Upper lobe of left lung (tissue), 6 donors: Measurements from ENCODE around the gene PNKP. TPM values are rescaled to one million over a fixed set of nuclear protein-coding genes. Genes with fewer than 3 reads are reported as not detected.

Source experiments
- ATAC-seq, 2 donors: fragments of 200-7000 bp; cut with Tn5 transposase; one replicate each; pipeline ENCODE4 v1.9.1; 2022; ENCODE audit warnings: mild to moderate bottlenecking in 2 of 2, moderate library complexity in 2 of 2; ENCODE audit not compliant: low FRiP score in 2 of 2
- DNase-seq, 2 donors: peaks; one replicate each; pipeline ENCODE4 v3.0.0-alpha.2; 2019 to 2020
- H3K27ac ChIP-seq, 4 donors: fragments of 200-600 bp; sonication (generic); one replicate each; pipeline ENCODE4 v1.5.1; 2016 to 2019
- H3K27me3 ChIP-seq, 4 donors: fragments of 200-600 bp; sonication (generic); one replicate each; pipeline ENCODE4 v1.5.1; 2017 to 2019
- H3K36me3 ChIP-seq, 4 donors: fragments of 200-600 bp; sonication (generic); one replicate each; pipeline ENCODE4 v1.5.1; 2016 to 2019
- H3K4me1 ChIP-seq, 4 donors: fragments of 200-600 bp; sonication (generic); one replicate each; pipeline ENCODE4 v1.5.1; 2018 to 2019
- H3K4me3 ChIP-seq, 4 donors: fragments of 200-600 bp; sonication (generic); one replicate each; pipeline ENCODE4 v1.5.1; 2017 to 2019; ENCODE audit warnings: mild to moderate bottlenecking in 2 of 4, moderate library complexity in 1 of 4
- H3K9me3 ChIP-seq, 4 donors: fragments of 200-600 bp; sonication (generic); one replicate each; pipeline ENCODE4 v1.5.1; 2018 to 2019
- CTCF ChIP-seq, 6 experiments: fragments of 450-650 bp in 4 of 6; fragments of 200-600 bp in 2 of 6; sonication (generic) in 2 of 6; IDR thresholded peaks; one replicate each; pipeline ENCODE4 v1.5.1; 2016 to 2019; ENCODE audit warnings: antibody characterized with exemption in 6 of 6
- EP300 ChIP-seq, 4 donors: sonication (generic); formaldehyde crosslinking; IDR thresholded peaks; one replicate each; pipeline ENCODE4 v1.5.1; 2017; ENCODE audit warnings: antibody characterized with exemption in 4 of 4, control low read depth in 2 of 4
- POLR2A ChIP-seq, 4 donors: fragments of 450-650 bp; IDR thresholded peaks; one replicate each; pipeline ENCODE4 v1.5.1; 2016 to 2017; ENCODE audit warnings: antibody characterized with exemption in 4 of 4, mild to moderate bottlenecking in 2 of 4
- POLR2AphosphoS5 ChIP-seq, 2 donors: sonication (generic); formaldehyde crosslinking; IDR thresholded peaks; one replicate each; pipeline ENCODE4 v1.5.1; 2017; ENCODE audit warnings: antibody characterized with exemption in 2 of 2
- WGBS, 2 donors: methylation state at CpG; one replicate each; pipeline ENCODE4 v1.1.5; 2017 to 2018; 5-methylcytosine and 5-hydroxymethylcytosine counted together
- total RNA-seq, 6 donors: library from RNA; depleted of rRNA in 4 of 6; stranded (reverse); fragments of >200 nt in 4 of 6; gene quantifications; one replicate each; pipeline versions ENCODE4 v1.1.0 to v1.2.1, GENCODE V29; 2016 to 2021
- donor health status: DM: no; HTN: no; CAD: no; lungs with moderate emphysema.
- donor health status: DM: no; HTN: yes; CAD: no; lungs with severe emphysema.

Gene PNKP
- total RNA-seq, 6 donors from 2014 or later, result 47.6 to 321 (median 88.6) TPM

DNA sequence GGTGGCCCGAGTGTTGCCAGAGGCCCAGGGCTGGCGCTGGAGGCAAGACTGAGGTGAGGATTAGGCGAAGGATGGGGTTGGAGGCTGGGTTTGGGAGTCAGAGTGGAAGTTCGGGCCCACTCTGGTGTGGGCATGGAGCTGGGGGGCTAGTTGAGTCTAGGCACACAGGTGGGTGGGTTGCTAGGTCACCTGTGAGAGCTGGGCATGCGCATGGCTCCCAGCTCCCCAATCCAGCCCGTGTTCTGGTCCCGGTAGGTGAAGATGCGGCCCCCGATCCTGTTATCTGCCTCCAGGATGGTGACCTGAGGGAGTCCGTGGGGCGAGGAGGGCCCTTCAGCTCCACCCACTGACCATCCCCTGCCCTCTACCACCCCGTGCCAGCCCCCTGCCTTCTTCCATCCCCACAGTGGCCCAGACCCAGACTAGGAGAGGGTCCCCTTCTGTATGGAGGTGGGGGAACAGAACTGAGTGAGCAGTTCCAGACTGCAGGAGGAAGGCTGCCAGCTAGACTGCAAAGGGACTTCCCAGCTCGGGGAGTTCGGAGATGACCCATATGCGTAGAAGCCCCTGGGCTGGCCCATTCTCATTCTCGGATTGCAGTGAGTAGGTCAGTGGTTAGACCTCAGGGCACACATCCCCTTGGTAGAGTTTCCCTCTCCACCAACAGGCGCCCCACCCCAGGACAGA lies 27.6 kb upstream of the PNKP start:
- Histone ChIP-seq H3K4me1 (peaks cover 23 to 29% (median 27%) of the 10 kb centered on the region in 4 donors), H3K27me3 (peaks cover 0 to 3% (median 0%) of the 10 kb centered on the region in 4 donors), H3K9me3 (no peaks in the 10 kb centered on the region), H3K27ac (no peak overlapping the region), H3K4me3 (no peak overlapping the region), H3K36me3 (no peaks in the 10 kb centered on the region)
- ATAC-seq (no peak), DNase-seq (no peak)
- 80 to 88% methylated on average over 11 to 17 of the region's 17 CpGs for WGBS, 2 donors
- TF ChIP-seq POLR2AphosphoS5 (IDR thresholded peaks at IDR 0.05) (no peak), CTCF (IDR thresholded peaks at IDR 0.05) (no peak), EP300 (IDR thresholded peaks at IDR 0.05) (no peak), POLR2A (IDR thresholded peaks at IDR 0.05) (no peak)

- Histone ChIP-seq H3K27me3 (peaks cover 0 to 3% (median 0%) of the 10 kb centered on the region in 4 donors), H3K4me3 (no peak overlapping the region), H3K36me3 (peaks cover 0 to 1% (median 0%) of the 10 kb centered on the region in 4 donors), H3K4me1 (peaks cover 27 to 32% (median 31%) of the 10 kb centered on the region in 4 donors), H3K9me3 (no peaks in the 10 kb centered on the region), H3K27ac (no peak overlapping the region)
- WGBS, 2 donors, result 95 to 98% methylated on average over 16 to 18 of the region's 18 CpGs
- TF ChIP-seq EP300 (IDR thresholded peaks at IDR 0.05), result no peak
- TF ChIP-seq POLR2AphosphoS5 (IDR thresholded peaks at IDR 0.05), result no peak
- no peak for TF ChIP-seq POLR2A (IDR thresholded peaks at IDR 0.05)
- TF ChIP-seq CTCF (IDR thresholded peaks at IDR 0.05), result no peak
- DNase-seq, result no peak
- ATAC-seq, result no peak
Measured at GRCh38 chr19:49894011-49894664, 26.8 kb upstream of the PNKP start.

- Histone ChIP-seq H3K4me3 (no peak overlapping the region), H3K27me3 (peaks cover 0 to 3% (median 0%) of the 10 kb centered on the region in 4 donors), H3K27ac (no peak overlapping the region), H3K9me3 (no peaks in the 10 kb centered on the region), H3K36me3 (peaks cover 0 to 8% (median 3%) of the 10 kb centered on the region in 4 donors), H3K4me1 (peaks cover 22 to 26% (median 25%) of the 10 kb centered on the region in 4 donors)
- 90 to 100% methylated on average over 1 of the region's 1 CpG for WGBS, 2 donors
- DNase-seq (no peak), ATAC-seq (no peak)
- no peak for TF ChIP-seq CTCF (IDR thresholded peaks at IDR 0.05)
- TF ChIP-seq EP300 (IDR thresholded peaks at IDR 0.05), result no peak
- TF ChIP-seq POLR2A (IDR thresholded peaks at IDR 0.05), result no peak
- no peak for TF ChIP-seq POLR2AphosphoS5 (IDR thresholded peaks at IDR 0.05)
Measured at GRCh38 chr19:49892716-49893115, 25.3 kb upstream of the PNKP start.

DNA sequence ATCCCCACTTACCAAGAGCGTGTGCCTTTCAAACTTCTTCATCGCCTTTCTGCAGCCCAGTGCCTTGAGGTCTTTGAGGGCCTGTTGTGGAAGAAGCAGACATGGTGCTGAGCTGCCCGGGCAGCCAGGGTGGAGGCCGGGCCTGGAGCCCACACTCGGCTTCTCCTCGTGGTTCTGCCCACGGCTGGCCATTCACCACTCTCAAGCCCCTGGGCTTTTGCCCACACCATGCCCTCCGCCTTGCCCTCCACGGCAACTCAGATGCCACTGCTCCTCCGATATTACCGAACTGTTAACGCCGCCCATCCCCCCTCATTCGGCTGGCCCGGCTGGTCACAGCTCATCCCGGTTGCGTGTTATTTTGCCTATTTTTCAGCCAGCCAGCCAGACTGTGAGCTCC lies 24.0 kb upstream of the PNKP start:
- no peaks in the 10 kb centered on the region for H3K9me3 ChIP-seq
- no peak for ATAC-seq
- DNase-seq, result peak in 1 of 2 donors; percentile 56
- no peak overlapping the region for H3K4me3 ChIP-seq
- H3K27ac ChIP-seq, result no peak overlapping the region
- H3K4me1 ChIP-seq, result peaks cover 10 to 13% (median 13%) of the 10 kb centered on the region in 4 donors
- H3K36me3 ChIP-seq, result peaks cover 0 to 9% (median 5%) of the 10 kb centered on the region in 4 donors
- peaks cover 0 to 3% (median 0%) of the 10 kb centered on the region in 4 donors for H3K27me3 ChIP-seq
- TF ChIP-seq POLR2AphosphoS5 (IDR thresholded peaks at IDR 0.05), result no peak
- 85 to 88% methylated on average over 16 to 17 of the region's 17 CpGs for WGBS, 2 donors
